ENCODE measurements around the gene LTF.

- TF ChIP-seq EZH2 (IDR thresholded peaks at IDR 0.05) (no peak), POLR2AphosphoS5 (IDR thresholded peaks at IDR 0.05; ENCODE audit: borderline replicate concordance, low read depth, low read length) (no peak), FOXP2 (optimal IDR thresholded peaks at IDR 0.05; ENCODE audit: control extremely low read depth, extremely low read length, insufficient read depth) (no peak)
Measured at GRCh38 chr3:46400846-46401245, 63.9 kb downstream of the LTF start.

All from SK-N-MC (cell line).